Stimulated activated CD4-positive, alpha-beta T cell treated with anti-CD3 and anti-CD28 coated beads, Interleukin-1b, Interleukin-23, amount 100 ng/mL, for 1 hour (primary cell): Measurements from ENCODE around the gene CEMIP2.
"Not testable (repeated sequence)": the region's sequence is repeated elsewhere in the genome, so short reads cannot be mapped to it uniquely, and the experiment has no call there.

ENCODE experiments used
- DNase-seq, 2 donors: peaks; one replicate each; pipeline ENCODE4 v3.0.0-alpha.2; 2020; ENCODE audit warnings: low read depth in 2 of 2

Gene CEMIP2

DNA sequence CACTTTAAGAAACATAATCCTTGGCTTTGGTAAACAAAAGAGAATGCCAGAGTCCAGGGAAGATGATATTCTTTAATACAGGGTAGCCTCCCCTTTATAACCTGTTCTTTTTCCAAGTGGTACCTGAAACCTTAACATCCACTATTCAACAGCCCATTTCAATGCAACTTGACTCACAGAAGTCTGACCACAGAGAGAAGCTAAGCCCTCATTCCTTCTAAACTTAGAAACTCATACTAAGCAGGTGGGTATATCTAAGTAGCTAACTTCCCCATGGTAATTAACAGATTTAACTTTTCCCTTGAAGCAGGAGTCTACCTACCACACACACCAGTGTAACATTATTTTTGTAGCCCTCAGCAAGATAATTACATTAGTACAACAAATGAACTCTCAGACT lies 91.9 kb downstream of the CEMIP2 start:
- no peak for DNase-seq

DNA sequence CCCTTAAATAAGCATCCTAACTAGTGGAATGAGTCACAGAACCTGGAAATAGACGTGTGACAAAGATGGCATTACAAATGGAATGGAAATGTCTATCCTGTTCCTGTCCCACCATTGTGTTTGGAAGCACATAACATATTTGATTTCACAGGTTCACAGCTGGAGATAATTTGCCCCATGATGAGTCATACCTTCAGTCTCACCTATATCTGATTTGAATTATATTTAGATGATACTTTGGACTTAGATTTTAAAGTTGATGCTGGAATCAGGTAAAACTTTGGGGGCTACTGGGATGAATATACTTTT lies 92.5 kb downstream of the CEMIP2 start:
- DNase-seq, result no peak

DNA sequence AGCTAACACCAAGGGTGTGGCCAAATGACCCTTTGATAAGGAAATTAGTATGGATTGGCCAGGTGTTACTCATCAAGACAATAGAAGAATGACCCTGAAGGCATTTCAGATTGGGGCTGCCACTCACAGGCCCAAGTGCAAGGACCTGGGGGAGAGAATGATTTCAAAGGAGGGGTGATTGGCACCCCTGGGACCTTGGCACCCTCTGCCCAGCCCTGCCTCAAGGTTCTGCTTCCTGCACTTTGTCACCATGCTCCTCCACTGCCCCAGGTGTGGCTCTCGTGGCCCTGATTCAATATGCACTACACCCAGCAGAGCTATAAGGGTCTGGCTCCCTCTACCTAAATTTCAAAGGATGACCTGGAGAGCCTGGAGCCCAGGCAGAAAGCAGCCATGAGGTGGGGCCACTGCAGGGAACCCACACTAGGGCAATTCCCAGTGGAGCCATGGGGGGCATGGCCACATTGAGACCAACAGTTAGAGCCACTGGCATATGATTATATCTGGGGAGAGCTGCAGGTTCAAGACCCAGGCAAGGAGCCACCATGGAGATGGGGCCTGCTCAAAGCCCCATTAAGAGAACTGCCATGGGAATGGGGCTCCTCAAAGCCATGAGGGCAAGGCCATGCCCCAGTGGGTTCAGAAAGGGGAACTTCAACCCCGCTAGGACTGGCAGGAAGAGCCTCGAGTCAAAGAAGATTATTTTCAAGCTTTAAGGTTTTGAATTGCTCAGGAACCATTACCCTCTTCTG lies 93.0 kb downstream of the CEMIP2 start:
- DNase-seq, result no peak

DNA sequence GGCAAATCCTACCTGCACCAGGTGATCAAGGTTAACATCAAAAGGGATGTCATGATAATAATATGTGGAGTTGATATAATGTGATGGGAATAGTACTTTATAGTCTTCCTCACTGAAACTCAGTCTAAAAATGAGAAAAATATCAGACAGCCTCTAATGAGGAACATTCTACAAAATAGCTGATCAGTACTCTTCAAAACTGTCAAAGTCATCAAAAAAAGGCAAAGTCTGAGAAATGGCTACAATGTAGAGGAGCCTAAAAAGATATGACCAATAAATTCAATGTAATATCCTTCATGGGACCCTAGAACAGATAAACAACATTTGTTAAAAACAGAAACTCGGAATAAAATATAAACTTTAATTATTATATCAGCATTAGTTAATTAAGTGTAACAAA lies 95.7 kb downstream of the CEMIP2 start:
- DNase-seq, result no peak

DNA sequence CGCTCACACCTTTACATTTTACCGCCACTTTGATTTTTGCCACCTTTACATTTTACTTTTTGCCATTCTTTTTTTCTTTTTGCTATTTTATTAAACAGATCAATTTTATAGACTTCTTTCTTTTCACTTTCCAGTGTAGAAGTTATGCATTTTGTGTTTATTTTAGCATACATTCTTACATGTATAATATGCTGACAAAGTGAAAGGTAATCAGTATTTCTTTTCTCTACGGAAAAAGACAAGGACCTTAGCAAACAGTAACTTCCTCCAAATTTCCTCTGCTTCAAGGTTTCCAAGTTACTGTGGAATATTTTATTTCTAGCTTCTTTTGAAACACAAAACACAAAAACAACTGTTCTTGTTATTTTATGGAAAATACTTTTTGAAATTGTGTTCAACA lies 97.0 kb downstream of the CEMIP2 start:
- DNase-seq, result no peak

DNA sequence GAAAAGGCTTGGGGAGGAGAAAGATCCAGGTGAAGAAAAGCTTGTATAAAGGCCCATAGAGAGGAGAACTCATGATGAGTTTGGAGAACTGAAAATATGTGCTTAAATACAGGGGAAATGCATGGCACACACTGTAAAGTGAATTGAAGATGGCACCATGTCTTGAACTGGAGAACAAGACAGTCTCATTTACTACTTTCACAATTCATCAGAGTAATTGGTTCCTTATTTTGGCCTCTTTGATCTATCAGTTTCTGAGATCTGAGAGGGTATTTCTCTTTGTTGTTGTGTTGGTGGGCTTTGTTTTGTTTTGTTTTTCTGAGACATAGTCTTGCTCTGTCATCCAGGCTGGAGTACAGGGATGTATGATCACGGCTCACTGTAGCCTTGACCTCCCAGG lies 98.2 kb downstream of the CEMIP2 start:
- no peak for DNase-seq

DNA sequence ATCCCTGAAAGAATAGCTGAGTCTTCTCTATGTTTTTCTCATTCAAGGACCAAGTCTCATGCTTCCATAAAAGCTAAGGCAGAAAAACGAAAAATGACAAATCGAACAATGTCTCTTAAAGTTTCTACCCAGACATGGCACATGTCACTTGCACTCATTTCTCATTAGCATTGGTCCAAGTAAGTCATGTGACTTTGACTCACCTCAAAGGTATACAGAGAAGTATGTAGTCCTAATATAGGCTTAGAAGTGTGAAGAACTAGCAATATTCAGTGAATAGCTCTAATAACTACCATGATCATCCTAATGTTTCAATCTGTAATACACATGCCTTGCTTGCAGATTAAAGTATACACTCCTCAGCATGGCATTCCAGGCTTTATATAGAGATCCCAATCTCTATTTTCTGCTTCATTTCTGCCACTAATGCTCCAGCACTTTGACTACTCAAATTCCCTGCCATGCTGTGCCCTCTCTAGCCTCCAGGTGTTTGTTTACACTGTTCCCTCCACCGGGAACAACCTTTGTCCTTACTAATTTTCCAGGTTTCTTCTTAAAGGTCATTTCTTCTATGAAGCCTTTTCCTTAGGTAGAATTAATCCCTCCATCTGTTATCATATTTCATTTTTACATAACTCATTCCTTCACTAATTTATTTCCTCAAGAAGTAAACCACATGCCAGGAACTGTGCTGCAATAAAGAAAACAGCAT lies 98.9 kb downstream of the CEMIP2 start:
- no peak for DNase-seq

DNA sequence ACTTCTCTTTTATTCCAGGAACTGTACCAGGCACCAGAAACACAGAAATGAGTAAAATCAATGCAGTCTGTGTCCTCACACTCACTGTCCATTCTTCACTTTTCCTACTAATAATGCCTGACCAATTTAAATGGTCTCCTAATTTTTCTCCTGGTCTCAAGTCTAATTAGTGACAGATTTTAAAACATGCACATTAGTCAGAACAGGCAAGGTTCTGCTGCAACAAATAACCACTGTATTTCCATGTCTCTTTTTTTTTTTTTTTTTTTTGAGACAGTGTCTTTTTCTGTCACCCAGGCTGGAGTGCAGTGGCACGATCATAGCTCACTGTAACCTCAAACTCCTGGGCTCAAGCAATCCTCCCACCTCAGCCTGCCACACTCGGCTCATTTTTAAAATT lies 99.6 kb downstream of the CEMIP2 start:
- DNase-seq, result no peak

DNA sequence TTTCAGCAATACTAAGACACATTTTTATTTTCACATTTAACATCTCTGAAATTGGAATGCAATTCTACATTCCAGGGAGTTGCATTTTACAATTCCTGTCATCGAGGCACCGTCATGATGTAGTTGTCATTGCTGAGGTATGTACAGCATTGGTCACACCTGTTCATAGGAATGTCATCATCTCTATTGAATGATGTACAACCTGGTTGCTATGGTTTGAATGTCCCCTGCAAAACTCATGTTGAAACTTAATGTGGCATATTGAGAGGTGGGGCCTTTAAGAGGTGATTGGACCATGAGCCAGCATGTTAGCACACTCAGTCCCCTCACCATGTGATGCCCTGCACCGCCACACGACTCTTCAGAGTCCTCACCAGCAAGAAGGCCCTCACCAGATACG lies 103.1 kb downstream of the CEMIP2 start:
- no peak for DNase-seq

DNA sequence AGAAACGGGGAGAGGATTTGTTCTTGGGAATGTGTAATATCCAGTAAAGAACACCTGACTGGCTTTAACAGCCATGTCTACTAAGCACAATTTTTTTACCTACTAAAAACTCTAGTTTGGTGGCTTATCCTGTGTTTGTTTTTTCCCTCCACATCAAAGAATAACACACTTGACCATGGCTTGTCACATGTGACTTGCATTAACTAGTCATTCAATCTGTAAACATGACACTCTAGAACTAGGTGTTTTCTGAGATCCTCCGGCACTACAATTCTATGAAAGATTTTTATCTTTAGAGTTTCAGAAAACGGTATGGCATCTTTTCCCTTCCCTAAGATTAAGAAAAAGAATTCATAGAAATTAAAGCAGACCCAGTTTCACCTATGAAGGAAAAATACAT lies 103.7 kb downstream of the CEMIP2 start:
- DNase-seq, result no peak

DNA sequence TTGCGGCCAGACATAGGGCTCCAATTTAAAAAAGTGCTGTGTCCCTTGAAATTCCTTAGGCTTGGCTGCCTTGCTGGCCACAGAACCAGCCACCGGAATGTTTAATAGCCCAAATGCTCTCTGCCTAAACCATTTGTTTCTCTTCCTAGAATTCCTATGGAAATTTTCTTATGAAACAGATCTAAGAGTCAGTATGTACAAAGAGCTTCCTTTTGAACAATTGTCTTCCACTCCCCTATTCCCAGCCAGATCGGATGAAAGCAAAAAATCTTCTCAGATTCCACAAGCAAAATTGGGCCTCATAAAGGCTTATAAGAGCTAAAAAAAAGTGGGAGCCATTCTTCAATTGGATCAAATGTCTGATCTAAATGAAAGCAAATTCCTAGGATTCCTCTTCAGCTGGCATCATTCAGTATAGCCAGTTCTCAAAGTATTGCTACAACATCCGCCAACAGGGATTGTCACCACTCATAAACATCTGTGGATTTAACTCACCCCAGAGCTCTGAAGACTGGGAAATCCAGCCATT lies 104.3 kb downstream of the CEMIP2 start:
- no peak for DNase-seq

DNA sequence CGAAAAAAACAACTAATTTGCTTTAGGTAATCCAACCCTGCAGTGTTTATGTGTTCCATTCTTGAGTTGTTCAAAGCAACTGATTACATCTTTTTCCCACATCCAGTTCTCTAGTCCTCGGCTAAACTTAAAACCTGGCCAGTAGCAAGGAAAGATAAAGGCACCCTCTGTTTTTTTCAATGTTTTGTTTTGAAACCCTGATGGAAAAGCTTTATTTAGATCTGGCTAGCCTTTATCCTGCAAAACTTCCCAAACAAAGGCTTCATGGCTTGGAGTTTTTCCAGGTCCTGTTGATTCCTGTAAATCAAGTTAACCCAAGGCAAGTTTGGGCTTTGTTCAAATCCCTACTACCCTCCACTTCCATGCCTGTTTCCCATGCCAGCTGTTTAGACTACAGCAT lies 105.1 kb downstream of the CEMIP2 start:
- no peak for DNase-seq

DNA sequence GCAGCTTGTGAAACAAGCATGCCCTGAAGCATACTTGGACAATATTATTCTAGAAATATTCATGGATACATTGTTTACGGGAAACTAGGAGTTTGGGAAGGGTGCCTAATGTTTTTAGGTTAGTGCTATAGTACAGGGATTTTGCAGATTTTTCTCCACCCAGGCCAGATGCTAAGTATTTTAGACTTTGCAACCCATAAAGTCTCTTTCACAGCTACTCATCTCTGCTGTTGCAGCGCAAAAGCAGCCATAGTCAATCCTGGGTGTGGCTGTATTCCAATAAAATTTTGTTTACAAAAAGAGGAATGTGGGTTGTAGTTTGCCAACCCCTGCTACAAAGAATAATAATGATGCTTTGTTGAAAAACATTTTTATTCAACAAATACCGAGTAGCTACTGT lies 106.2 kb downstream of the CEMIP2 start:
- DNase-seq, result no peak

DNA sequence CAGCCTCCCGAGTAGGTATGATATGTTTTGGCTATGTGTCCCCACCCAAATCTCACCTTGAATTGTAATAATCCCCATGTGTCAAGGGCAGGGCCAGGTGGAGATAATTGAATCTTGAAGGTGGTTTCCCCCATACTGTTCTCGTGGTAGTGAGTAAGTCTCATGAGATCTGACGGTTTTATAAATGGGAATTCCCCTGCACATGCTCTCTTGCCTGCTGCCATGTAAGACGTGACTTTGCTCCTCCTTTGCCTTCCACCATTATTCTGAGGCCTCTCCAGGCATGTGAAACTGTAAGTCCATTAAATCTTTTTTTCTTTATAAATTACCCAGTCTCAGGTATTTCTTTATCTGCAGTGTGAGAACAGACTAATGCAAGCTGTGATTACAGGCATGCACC lies 111.0 kb downstream of the CEMIP2 start:
- not testable (repeated sequence) for DNase-seq

DNA sequence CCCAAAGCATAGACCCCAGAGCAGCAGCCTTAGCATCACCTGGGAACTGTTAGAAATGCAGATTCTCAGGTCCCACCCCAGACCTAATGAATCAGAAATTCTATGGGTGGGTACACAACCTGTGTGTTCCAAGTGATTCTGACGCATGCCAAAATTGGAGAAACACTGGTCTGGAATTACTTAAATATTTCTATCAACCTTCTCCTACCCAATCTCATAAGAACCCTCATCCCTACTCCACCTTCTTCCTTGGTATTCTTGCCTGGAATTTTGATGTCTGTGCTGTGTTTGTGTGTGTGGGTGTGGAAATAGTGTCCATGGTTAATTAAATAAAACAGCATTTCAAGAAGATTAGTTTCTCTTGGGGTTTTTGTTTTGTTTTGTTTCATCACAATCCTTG lies 111.8 kb downstream of the CEMIP2 start:
- no peak for DNase-seq

DNA sequence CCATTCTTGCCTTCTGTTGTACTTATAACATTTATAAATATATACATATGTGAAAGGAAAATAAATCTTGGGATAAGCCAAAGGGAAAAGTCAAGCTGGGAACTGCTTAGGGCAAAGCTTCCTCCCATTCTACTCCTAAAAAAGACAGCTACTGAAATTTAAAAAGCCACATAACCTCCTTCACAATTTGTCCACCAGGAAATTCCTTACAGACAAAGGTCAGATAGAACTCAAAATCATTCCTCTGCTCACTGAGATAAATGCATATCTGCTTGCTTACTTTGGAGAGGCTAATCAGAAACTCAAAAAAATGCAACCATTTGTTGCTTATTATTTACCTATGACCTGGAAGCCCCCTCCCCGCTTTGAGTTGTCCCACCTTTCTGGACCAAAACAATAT lies 112.5 kb downstream of the CEMIP2 start:
- no peak for DNase-seq

DNA sequence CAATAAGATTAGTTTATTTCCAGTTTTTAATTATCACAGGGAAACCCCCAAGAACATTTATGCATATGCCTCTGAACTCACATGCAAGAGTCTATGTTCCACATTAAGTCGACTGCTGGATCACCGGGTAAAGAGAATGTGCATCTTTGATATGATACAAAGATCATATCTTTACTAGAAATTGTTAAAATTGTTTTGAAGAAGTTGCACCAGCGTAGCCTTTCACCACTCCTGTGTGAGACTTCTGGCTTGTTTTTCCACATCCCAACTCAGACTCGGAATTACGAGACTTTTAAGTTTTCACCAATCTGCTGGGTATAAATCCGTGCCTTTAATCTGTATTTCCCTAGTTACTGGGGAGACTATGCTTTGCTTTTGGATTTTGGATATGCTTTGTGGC lies 113.2 kb downstream of the CEMIP2 start:
- DNase-seq, result no peak

DNA sequence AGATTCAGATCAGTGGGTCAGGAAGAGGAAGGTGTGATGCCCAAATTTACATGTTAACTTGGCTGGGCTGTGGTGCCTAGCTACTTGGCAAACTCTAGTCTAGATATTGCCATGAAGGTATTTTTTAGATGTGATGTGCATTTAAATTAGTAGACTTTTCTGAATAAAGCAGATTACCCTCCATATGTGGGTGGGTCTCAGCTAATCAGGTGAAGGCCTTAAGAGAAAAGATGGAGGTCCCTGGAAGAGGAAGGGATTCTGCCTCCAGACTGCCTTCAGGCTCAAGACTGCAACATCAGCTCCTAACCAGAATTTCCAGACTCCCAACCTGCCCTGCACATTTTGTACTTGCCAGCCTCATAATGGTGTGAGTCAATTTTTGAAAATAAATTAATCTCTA lies 115.8 kb downstream of the CEMIP2 start:
- DNase-seq, result no peak

DNA sequence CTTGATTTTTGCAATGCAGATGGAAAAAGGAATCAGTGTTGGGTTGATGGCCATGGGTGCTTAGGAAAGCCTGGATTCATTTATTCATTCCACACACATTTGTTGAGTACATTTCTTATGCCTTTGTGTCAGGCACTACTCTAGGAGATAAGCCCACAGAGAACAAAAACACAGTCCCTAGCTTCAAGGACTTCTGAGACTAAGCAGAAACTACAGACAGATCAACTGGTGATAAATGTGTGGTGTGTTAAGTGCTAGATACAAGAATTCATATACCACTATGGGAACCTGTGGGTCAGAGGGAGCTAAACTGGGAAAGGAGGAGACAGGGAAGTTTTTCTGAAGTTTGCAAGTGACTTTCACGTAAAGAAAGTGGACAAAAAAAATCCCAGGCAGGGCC lies 119.9 kb downstream of the CEMIP2 start:
- no peak for DNase-seq

DNA sequence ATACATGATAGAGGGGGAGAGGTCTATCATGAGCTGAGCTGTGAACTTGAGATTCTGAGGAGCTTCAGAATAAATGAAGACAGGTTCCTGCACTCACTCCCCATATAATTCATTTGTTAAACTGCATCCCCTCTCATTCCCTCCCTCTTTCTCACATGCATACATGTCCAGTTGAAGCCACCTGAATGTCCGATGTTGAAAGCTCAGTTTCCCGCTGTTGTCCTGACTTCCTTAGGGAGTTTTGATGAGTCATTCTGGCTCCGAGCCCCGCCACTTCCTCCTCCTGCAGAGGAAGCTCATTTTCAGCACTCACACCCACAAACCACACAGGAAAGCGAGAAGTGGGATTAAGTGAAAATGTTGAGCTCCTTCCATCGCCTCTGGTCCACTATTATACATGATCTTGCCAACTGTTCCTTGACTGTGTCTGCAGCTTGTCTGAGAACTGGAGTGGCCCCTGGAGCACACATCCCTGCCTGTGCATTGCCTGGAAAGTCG lies 121.2 kb downstream of the CEMIP2 start:
- DNase-seq, result no peak

DNA sequence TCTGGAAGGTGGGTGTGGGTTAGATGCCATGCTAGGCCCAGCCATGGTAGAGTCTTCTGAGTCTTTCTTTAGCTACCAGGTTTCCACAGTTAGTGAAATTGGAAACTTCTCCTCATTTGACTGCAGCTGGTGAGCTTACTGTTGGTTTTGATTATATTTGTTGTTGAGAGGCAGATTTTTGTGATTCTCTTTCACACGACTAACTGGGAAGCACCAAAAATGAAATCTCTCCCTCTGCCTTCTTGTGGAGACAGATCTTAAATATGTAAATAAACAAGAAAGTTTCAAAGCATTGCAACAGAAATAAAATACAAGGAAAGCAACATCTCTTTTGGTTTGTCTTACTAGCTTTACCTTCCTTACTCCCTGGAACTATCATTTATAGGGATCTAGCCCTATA lies 122.2 kb downstream of the CEMIP2 start:
- no peak for DNase-seq

DNA sequence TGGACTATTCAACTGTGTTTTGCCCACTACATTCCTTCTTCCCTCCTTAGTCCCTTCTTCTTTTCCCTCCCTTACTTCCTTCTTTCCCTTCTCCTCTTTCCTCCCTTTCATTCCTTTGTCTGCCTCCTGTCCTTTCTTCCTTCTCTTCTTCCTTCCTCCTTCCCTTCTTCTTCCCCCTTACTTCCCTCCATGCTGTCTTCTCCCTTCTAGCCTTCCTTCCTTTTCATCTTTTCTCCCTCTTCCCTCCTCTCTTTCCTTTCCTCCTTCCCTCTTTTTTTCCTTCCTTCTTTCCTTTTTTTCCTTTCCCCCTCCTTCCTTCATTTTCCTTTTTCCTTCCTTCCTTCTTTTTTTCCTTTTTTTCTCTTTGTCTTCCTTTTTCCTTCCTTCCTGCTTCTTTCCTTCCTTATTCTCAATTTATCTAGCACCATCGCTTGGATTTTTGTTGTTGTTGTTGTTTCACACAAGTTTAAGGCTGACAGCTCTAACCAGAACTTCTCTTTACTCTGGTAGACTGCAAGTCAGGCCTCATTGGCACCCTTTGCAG lies 123.4 kb downstream of the CEMIP2 start:
- DNase-seq, result no peak

DNA sequence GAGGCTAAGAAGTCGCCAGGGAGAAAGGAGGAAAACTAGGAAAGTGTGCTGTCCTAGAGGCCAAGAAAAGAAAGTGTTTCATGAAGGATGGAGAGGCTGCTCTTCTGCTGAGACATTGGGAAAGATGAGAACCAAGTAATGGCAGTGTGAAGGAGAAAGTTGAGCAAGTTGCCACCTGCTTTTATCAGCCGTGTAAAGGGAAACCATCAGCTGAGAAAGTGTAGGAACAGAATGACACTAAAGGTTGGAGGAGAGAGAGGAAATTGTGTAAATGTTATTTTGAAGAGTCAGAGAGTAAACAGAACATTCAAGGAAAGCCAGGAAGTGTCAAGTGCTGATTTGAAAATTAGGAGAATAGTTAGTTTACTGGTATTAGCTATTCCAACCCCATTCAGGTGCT lies 125.0 kb downstream of the CEMIP2 start:
- no peak for DNase-seq
